K562 (cell line): Measurements from ENCODE around the gene GDAP1L1. TPM values are rescaled to one million over a fixed set of nuclear protein-coding genes. Genes with fewer than 3 reads are reported as not detected.

Experiments used
- ATAC-seq: fragments of 200-7000 bp; cut with Tn5 transposase; 3 replicates; pipeline ENCODE4 v1.9.1; 2020; ENCODE audit warnings: moderate library complexity
- BruUV-seq: library from RNA; stranded (reverse); fragments of 400-500 nt; replicated peaks from 2 replicates; lab custom pipeline; 2021; lab: Mats Ljungman, UMichigan
- CTCF ChIA-PET: fragments of 300-600 bp; formaldehyde crosslinking; extraction: SDS; loops from one replicate; lab custom pipeline; 2021; ENCODE audit warnings: low intra/inter-chr PET ratio; lab: Yijun Ruan, JAX
- POLR2A ChIA-PET: fragments of 300-600, 350-650 bp; sonication (Branson Sonifier 250); formaldehyde crosslinking; extraction: SDS; loops from one replicate; lab custom pipeline; 2021; ENCODE audit warnings: antibody characterized with exemption, inconsistent platforms; lab: Yijun Ruan, JAX
- DNase-seq, 4 experiments: peaks; one replicate each; pipeline versions ENCODE4 v3.0.0 to v3.0.0-alpha.2; 2011 to 2018; ENCODE audit warnings: low spot score in 3 of 4, mixed read lengths in 3 of 4; ENCODE audit errors: extremely low read depth in 1 of 4
- FAIRE-seq: peaks from 2 replicates; lab custom pipeline; 2011; peaks lifted over from hg19 to GRCh38; lab: Jason Lieb, UNC
- H2AFZ ChIP-seq: 2 replicates; pipeline ENCODE4 v1.6.0; 2011; ENCODE audit warnings: low read depth, low read length, control low read depth, inconsistent platforms
- H3K27ac ChIP-seq: fragments of 200-600 bp; 3 replicates; pipeline ENCODE4 v1.8.0; 2011; ENCODE audit warnings: low read depth, mild to moderate bottlenecking, control low read depth, inconsistent platforms, low read length, moderate library complexity, mixed read lengths; ENCODE audit errors: extremely low read depth
- H3K27me3 ChIP-seq, 2 experiments: fragments of 300-600 bp in 1 of 2; 2 replicates in 1 of 2; 3 replicates in 1 of 2; pipeline versions ENCODE4 v1.6.0 to v1.8.0; 2011; ENCODE audit warnings: inconsistent platforms in 2 of 2, low read length in 2 of 2, mild to moderate bottlenecking in 1 of 2, mixed read lengths in 1 of 2, moderate library complexity in 1 of 2; ENCODE audit not compliant: control insufficient read depth in 2 of 2, insufficient read depth in 2 of 2
- H3K36me3 ChIP-seq: fragments of 300-600 bp; 3 replicates; pipeline ENCODE4 v1.8.0; 2011; ENCODE audit warnings: mild to moderate bottlenecking, low read length, inconsistent platforms; ENCODE audit not compliant: control insufficient read depth, insufficient read depth
- H3K4me1 ChIP-seq, 2 experiments: fragments of 200-600 bp in 1 of 2; replicated peaks in 1 of 2; 2 replicates in 1 of 2; 3 replicates in 1 of 2; pipeline versions ENCODE4 v1.5.1 to v1.8.0; 2011; ENCODE audit warnings: inconsistent platforms in 2 of 2, low read length in 2 of 2, mild to moderate bottlenecking in 1 of 2, mixed read lengths in 1 of 2, moderate library complexity in 1 of 2; ENCODE audit not compliant: control insufficient read depth in 2 of 2, insufficient read depth in 2 of 2
- H3K4me2 ChIP-seq: 2 replicates; pipeline ENCODE4 v1.6.1; 2011; ENCODE audit warnings: low read length, control low read depth, inconsistent platforms, mixed read lengths; ENCODE audit not compliant: insufficient read depth
- H3K4me3 ChIP-seq: fragments of 200-600 bp; sonication (generic), shearing (Covaris generic); 2 replicates; pipeline ENCODE4 v1.5.1; 2016; ENCODE audit warnings: control low read depth, inconsistent platforms
- H3K79me2 ChIP-seq: fragments of 200-600 bp; 3 replicates; pipeline ENCODE4 v1.8.0; 2011; ENCODE audit warnings: low read length, inconsistent platforms; ENCODE audit not compliant: control insufficient read depth, insufficient read depth
- H3K9ac ChIP-seq, 2 experiments: 2 replicates each; pipeline versions ENCODE4 v1.6.0 to v1.6.1; 2011; ENCODE audit warnings: low read depth in 2 of 2, low read length in 2 of 2, control low read depth in 1 of 2, inconsistent platforms in 1 of 2, mild to moderate bottlenecking in 1 of 2, mixed read lengths in 1 of 2; ENCODE audit not compliant: insufficient read depth in 1 of 2
- H3K9me1 ChIP-seq: one replicate; pipeline ENCODE4 v1.6.0; 2011; ENCODE audit warnings: inconsistent platforms, mild to moderate bottlenecking, low read length, moderate library complexity; ENCODE audit not compliant: control insufficient read depth, insufficient read depth
- H3K9me3 ChIP-seq: replicated peaks from 2 replicates; pipeline ENCODE4 v1.5.1; 2011; ENCODE audit warnings: low read depth, low read length, inconsistent platforms; ENCODE audit not compliant: control insufficient read depth, insufficient read depth
- H4K20me1 ChIP-seq: replicated peaks from 2 replicates; pipeline ENCODE4 v1.6.1; 2011; ENCODE audit warnings: low read length, inconsistent platforms, mixed read lengths; ENCODE audit not compliant: control insufficient read depth, insufficient read depth
- CLOCK ChIP-seq: fragments of 250-450 bp; sonication (Bioruptor Pico); IDR thresholded peaks from 2 replicates; pipeline ENCODE4 v1.4.0; 2020; ENCODE audit warnings: mild to moderate bottlenecking, moderate library complexity, borderline replicate concordance
- CTBP1 ChIP-seq: fragments of 450-650 bp; IDR thresholded peaks from 2 replicates; pipeline ENCODE4 v1.6.1; 2016; ENCODE audit warnings: borderline replicate concordance
- MLX ChIP-seq, 2 experiments: fragments of 450-650 bp in 1 of 2; sonication (generic) in 1 of 2; formaldehyde crosslinking; conservative IDR thresholded peaks; 2 replicates each; pipeline versions ENCODE4 v1.4.0 to v1.8.1; 2020 to 2022; ENCODE audit warnings: mild to moderate bottlenecking in 1 of 2, missing genetic modification reagents in 1 of 2
- NBN ChIP-seq: fragments of 450-650 bp; IDR thresholded peaks from 2 replicates; pipeline ENCODE4 v1.6.1; 2016; ENCODE audit warnings: low read depth, mild to moderate bottlenecking
- SMARCE1 ChIP-seq: fragments of 450-650 bp; IDR thresholded peaks from 2 replicates; pipeline ENCODE4 v1.7.1; 2016; ENCODE audit warnings: mild to moderate bottlenecking
- SUPT5H ChIP-seq: fragments of 450-650 bp; IDR thresholded peaks from 2 replicates; pipeline ENCODE4 v1.6.1; 2016
- XRCC4 ChIP-seq: IDR thresholded peaks from one replicate; pipeline ENCODE4 v1.6.1; 2011; ENCODE audit not compliant: insufficient read depth, insufficient read length; ENCODE audit errors: extremely low read depth
- ZHX1 ChIP-seq: fragments of 150-350 bp; conservative IDR thresholded peaks from 2 replicates; pipeline ENCODE4 v1.6.1; 2014; ENCODE audit warnings: low read length
- ZNF398 ChIP-seq: fragments of 250-450 bp; sonication (Bioruptor Pico); IDR thresholded peaks from 2 replicates; pipeline ENCODE4 v1.8.0; 2021; ENCODE audit warnings: moderate library complexity, mild to moderate bottlenecking, inconsistent platforms
- WGBS: fragments of 100-300 bp; shearing (Covaris generic); methylation state at CpG from one replicate; pipeline ENCODE4 v1.1.6; 2016; ENCODE audit warnings: low coverage, mixed read lengths; ENCODE audit not compliant: insufficient coverage; ENCODE audit errors: missing lambda C conversion rate; 5-methylcytosine and 5-hydroxymethylcytosine counted together
- in situ Hi-C: fragments of 300-500 bp; cut with MboI; formaldehyde crosslinking; loops from 4 replicates; pipeline ENCODE4 v1.15.0; 2018; ENCODE audit warnings: inconsistent platforms, mixed read lengths
- intact Hi-C: fragments of 100-400 bp; cut with micrococcal nuclease; formaldehyde crosslinking; loops from 2 replicates; pipeline ENCODE4 v1.14.2; 2022
- polyA plus RNA-seq, 8 experiments: library from polyadenylated mRNA; depleted of rRNA in 4 of 8; stranded (reverse) in 5 of 8; unstranded in 3 of 8; fragments of >200 nt; fragmentation: Nextera tagmentation in 2 of 8; fragmentation: Illumina TruSeq in 1 of 8; extraction: Ambion mirVana in 2 of 8; extraction: Trizol in 1 of 8; gene quantifications; 2 replicates each; pipeline versions ENCODE4 v1.2.1 to v1.2.3, GENCODE V29; 2011 to 2014; ENCODE audit warnings: inconsistent platforms in 1 of 8, missing spikeins in 1 of 8
- total RNA-seq, 7 experiments: library from RNA; depleted of rRNA in 6 of 7; stranded (reverse); fragments of >200 nt in 6 of 7; fragmentation: Illumina TruSeq in 2 of 7; extraction: Trizol in 2 of 7; gene quantifications; 2 replicates each; pipeline versions ENCODE4 v1.2.1 to v1.2.3, GENCODE V29; 2011 to 2021; ENCODE audit warnings: low replicate concordance in 1 of 7
- TF ChIP-seq, protein P1 (sequence below): fragments of 250-450 bp; sonication (Bioruptor Pico); IDR thresholded peaks from 2 replicates; pipeline ENCODE4 v1.8.0; 2021; ENCODE audit warnings: borderline replicate concordance, mild to moderate bottlenecking, moderate library complexity; ENCODE audit not compliant: poor library complexity, severe bottlenecking

The GDAP1L1 gene
- total and polyA plus RNA-seq, 9 of the 15 experiments (the other 6 are each of a cell fraction or from before 2014, with no cell fraction given): 0.06 to 0.40 (median 0.19) TPM; not detected in 5

GRCh38 chr20:44241796-44242195 lies 5.3 kb upstream of the GDAP1L1 start (continued):
- TF ChIP-seq MLX (CRISPR knock-in tag; conservative IDR thresholded peaks at IDR 0.05): no peak
- TF ChIP-seq ZNF398 (CRISPR knock-in tag): no peak
- TF ChIP-seq, all 486 proteins: peak for 0

- ChIA-PET CTCF (no interaction called here), POLR2A (interaction anchor here (0.7 kb wide), 1 partner anchor 11 kb away, joined by 3 read pairs; no protein-coding TSS in a partner anchor)
- peaks cover 14% of the 10 kb centered on the region; the same call in 1 of the 2 replicates for H4K20me1 ChIP-seq
- no peak overlapping the region for H3K4me2 ChIP-seq
- H3K4me3 ChIP-seq: no peak overlapping the region
- WGBS: 0% methylated on average over 4 of the region's 4 CpGs
- no TSS peak for BruUV-seq
- H3K27ac ChIP-seq: no peak overlapping the region
- peaks cover 0 to 11% of the 10 kb centered on the region in 2 experiments; a peak in 1 of 5 replicates for H3K27me3 ChIP-seq
- DNase-seq (no peak), FAIRE-seq (no peak), ATAC-seq (no peak)
- H3K4me1 ChIP-seq: peaks cover 0 to 7% of the 10 kb centered on the region in 2 experiments; a peak in 2 of 5 replicates
- in situ Hi-C loops: no loop called here
- no peaks in the 10 kb centered on the region for H3K9me3 ChIP-seq
- H3K9ac ChIP-seq: no peak overlapping the region
- no peak overlapping the region for H2AFZ ChIP-seq
- no peaks in the 10 kb centered on the region for H3K36me3 ChIP-seq
- H3K79me2 ChIP-seq: no peaks in the 10 kb centered on the region
- intact Hi-C loops: no loop called here
- H3K9me1 ChIP-seq: peaks cover 3% of the 10 kb centered on the region
- no peak for TF ChIP-seq ZHX1
- no peak for TF ChIP-seq NBN
- TF ChIP-seq CLOCK (CRISPR knock-in tag): no peak
- no peak for TF ChIP-seq SUPT5H
- TF ChIP-seq, protein P1, sequence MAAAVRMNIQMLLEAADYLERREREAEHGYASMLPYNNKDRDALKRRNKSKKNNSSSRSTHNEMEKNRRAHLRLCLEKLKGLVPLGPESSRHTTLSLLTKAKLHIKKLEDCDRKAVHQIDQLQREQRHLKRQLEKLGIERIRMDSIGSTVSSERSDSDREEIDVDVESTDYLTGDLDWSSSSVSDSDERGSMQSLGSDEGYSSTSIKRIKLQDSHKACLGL: no peak
- TF ChIP-seq CTBP1: no peak
- TF ChIP-seq XRCC4: no peak
- TF ChIP-seq SMARCE1: no peak
Measured at GRCh38 chr20:44245977-44246376, 1.1 kb upstream of the GDAP1L1 start.
